Stimulated activated memory B cell treated with anti-CD40 and anti-IgM and Interleukin-4, amounts not matched to agents 10 μg/mL and 1 μg/mL and 100 μg/mL, for 72 hours (primary cell): ENCODE measurements around the gene UFD1.
"Not testable (repeated sequence)": the region's sequence is repeated elsewhere in the genome, so short reads cannot be mapped to it uniquely, and the experiment has no call there.

Experiments
- ATAC-seq: fragments of 150-1000 bp; cut with Tn5 transposase; 2 replicates; pipeline ENCODE4 v1.10.0; 2021
- H3K27ac Mint-ChIP-seq: one replicate; pipeline ENCODE4 v1.8.0; 2022; ENCODE audit warnings: mild to moderate bottlenecking, mixed read lengths
- H3K27me3 Mint-ChIP-seq: one replicate; pipeline ENCODE4 v1.8.0; 2022; ENCODE audit warnings: mixed read lengths
- H3K36me3 Mint-ChIP-seq: one replicate; pipeline ENCODE4 v1.8.0; 2022; ENCODE audit warnings: mixed read lengths
- H3K4me1 Mint-ChIP-seq: one replicate; pipeline ENCODE4 v1.8.0; 2022; ENCODE audit warnings: mixed read lengths
- H3K4me3 Mint-ChIP-seq: one replicate; pipeline ENCODE4 v1.8.0; 2022; ENCODE audit warnings: mild to moderate bottlenecking, moderate library complexity, mixed read lengths
- H3K9me3 Mint-ChIP-seq: one replicate; pipeline ENCODE4 v1.8.0; 2022; ENCODE audit warnings: mixed read lengths

Gene UFD1

DNA sequence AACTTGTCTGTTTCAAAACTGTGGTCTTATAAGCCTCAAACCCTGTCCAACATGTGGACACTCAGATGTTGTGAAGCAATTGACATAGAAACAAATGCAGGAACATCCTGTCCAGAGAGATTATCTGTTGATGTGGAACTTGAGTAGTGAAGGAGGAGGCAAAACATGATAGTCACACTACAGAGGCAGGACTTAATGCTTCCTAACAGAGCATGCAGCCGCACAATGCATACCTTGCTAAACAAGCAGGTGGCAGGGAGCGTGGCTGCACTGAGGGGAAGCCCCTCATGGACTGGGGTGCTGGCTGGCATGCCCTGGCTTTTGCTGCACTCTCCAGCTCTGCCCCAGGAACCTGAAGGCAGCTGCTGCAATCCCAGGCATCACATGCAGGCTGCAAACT lies 36.8 kb downstream of the UFD1 start:
- Mint-ChIP-seq H3K36me3 (peaks cover 36% of the 10 kb centered on the region), H3K9me3 (no peaks in the 10 kb centered on the region), H3K27me3 (no peaks in the 10 kb centered on the region), H3K4me3 (no peak overlapping the region), H3K4me1 (peaks cover 44% of the 10 kb centered on the region), H3K27ac (peak overlapping the region; percentile 22)
- ATAC-seq, result no peak

- peaks cover 38% of the 10 kb centered on the region for H3K4me1 Mint-ChIP-seq
- H3K9me3 Mint-ChIP-seq, result no peaks in the 10 kb centered on the region
- no peaks in the 10 kb centered on the region for H3K27me3 Mint-ChIP-seq
- ATAC-seq, result no peak
- H3K36me3 Mint-ChIP-seq, result peaks cover 30% of the 10 kb centered on the region
- H3K4me3 Mint-ChIP-seq, result no peak overlapping the region
- peak overlapping the region; percentile 49 for H3K27ac Mint-ChIP-seq
Measured at GRCh38 chr22:19440411-19441195, 38.4 kb downstream of the UFD1 start.

GRCh38 chr22:19438298-19438697 lies 40.7 kb downstream of the UFD1 start:
- peaks cover 39% of the 10 kb centered on the region for H3K4me1 Mint-ChIP-seq
- peaks cover 23% of the 10 kb centered on the region for H3K36me3 Mint-ChIP-seq
- ATAC-seq, result no peak
- no peaks in the 10 kb centered on the region for H3K9me3 Mint-ChIP-seq
- no peaks in the 10 kb centered on the region for H3K27me3 Mint-ChIP-seq
- no peak overlapping the region for H3K27ac Mint-ChIP-seq
- no peak overlapping the region for H3K4me3 Mint-ChIP-seq

DNA sequence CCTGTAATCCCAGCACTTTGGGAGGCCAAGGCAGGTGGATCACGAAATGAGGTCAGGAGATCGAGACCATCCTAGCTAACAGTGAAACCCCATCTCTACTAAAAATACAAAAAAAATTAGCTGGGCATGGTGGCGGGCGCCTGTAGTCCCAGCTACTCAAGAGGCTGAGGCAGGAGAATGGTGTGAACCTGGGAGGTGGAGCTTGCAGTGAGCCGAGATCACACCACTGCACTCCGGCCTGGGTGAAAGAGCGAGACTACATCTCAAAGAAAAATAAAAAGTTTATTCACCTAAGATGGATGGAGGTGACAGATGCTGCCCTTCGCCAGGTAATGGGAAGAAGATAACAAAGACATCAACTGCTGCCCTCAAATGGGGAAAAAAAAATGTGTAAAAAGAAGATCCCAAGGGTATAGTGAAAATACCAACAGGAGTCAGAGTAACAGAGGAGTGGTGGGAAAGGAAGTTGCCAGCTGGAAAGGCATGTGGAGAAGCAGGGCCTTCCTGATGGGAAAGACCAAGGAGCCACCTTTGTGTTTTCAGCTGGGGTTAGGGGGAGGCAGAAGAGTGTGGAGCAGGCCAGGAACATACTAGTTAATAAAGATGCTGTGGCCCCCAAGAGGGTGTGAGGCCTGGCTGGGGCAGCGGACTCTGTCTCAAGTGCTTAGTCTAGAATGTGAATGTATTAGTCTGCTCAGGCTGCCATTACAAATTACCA lies 42.4 kb downstream of the UFD1 start:
- not testable (repeated sequence) for H3K27me3 Mint-ChIP-seq, H3K4me3 Mint-ChIP-seq, ATAC-seq, H3K9me3 Mint-ChIP-seq
- peaks cover 15% of the 10 kb centered on the region for H3K36me3 Mint-ChIP-seq
- H3K4me1 Mint-ChIP-seq, result peaks cover 43% of the 10 kb centered on the region
- peak overlapping the region; percentile 1 for H3K27ac Mint-ChIP-seq

DNA sequence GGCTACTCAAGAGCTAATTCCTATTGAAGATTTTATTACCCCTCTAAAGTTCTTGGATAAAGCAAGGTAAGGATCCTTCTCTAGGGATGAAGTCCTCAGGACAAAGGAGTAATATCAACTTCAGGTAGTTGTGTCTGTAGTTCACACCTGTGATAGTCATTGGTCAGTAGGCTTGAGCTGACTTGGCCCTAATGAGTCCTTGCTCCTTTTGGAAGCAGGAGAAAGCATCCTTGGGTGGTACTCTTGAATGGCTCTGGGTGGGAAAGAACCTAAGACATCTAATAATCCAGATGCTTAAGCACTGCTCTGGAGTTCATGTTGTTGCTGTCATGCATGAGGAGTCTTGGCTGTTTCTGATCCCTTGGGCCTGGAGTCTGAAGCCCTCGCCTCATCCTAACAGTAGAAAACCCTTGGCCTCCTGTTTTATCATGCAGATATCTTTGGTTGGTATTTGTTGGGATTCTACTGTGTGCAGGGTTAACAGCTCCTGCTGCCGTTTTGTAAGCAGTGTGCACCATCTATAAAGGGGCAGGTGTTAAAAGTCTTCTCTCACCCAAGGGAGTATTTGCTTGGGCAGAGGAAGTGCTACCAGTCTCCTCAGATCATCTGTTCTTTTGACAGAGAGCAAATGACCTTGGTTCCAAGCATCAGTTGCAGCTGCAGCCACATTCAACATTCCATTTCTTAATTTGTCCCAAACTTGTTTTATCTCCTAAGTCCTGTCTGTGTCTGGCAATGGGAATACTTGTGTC lies 44.0 kb downstream of the UFD1 start:
- ATAC-seq, result no peak
- Mint-ChIP-seq H3K4me1 (peaks cover 47% of the 10 kb centered on the region), H3K4me3 (no peak overlapping the region), H3K36me3 (peaks cover 13% of the 10 kb centered on the region), H3K27me3 (no peaks in the 10 kb centered on the region), H3K9me3 (no peaks in the 10 kb centered on the region), H3K27ac (peak overlapping the region; percentile 97)

GRCh38 chr22:19434401-19434800 lies 44.6 kb downstream of the UFD1 start:
- Mint-ChIP-seq H3K27ac (peak overlapping the region; percentile 97), H3K4me3 (peak overlapping the region; percentile 60), H3K27me3 (no peaks in the 10 kb centered on the region), H3K9me3 (no peaks in the 10 kb centered on the region), H3K36me3 (peaks cover 13% of the 10 kb centered on the region), H3K4me1 (peaks cover 53% of the 10 kb centered on the region)
- no peak for ATAC-seq

GRCh38 chr22:19432133-19432851 lies 46.7 kb downstream of the UFD1 start, which contains the start of gene MRPL40:
Gene MRPL40, plus strand, starts transcription at chr22:19432545. Its CDS starts 10 bp downstream, at chr22:19432555.
- H3K9me3 Mint-ChIP-seq, result no peaks in the 10 kb centered on the region
- H3K27ac Mint-ChIP-seq, result peak within 1 kb of the TSS; percentile 97
- no peaks in the 10 kb centered on the region for H3K27me3 Mint-ChIP-seq
- peaks cover 7% of the 10 kb centered on the region for H3K36me3 Mint-ChIP-seq
- H3K4me1 Mint-ChIP-seq, result peaks cover 65% of the 10 kb centered on the region
- peak; percentile 97 for ATAC-seq
- H3K4me3 Mint-ChIP-seq, result peak within 1 kb of the TSS; percentile 96

GRCh38 chr22:19431649-19432132 lies 47.3 kb downstream of the UFD1 start, which contains the start of gene HIRA:
Gene HIRA, minus strand, starts transcription at chr22:19431733. Its CDS starts 257 bp downstream, at chr22:19431476.
- Mint-ChIP-seq H3K36me3 (peaks cover 7% of the 10 kb centered on the region), H3K4me3 (peak within 1 kb of the TSS; percentile 96), H3K9me3 (no peaks in the 10 kb centered on the region), H3K4me1 (peaks cover 68% of the 10 kb centered on the region), H3K27me3 (no peaks in the 10 kb centered on the region), H3K27ac (peak within 1 kb of the TSS; percentile 97)
- ATAC-seq, result peak; percentile 76

DNA sequence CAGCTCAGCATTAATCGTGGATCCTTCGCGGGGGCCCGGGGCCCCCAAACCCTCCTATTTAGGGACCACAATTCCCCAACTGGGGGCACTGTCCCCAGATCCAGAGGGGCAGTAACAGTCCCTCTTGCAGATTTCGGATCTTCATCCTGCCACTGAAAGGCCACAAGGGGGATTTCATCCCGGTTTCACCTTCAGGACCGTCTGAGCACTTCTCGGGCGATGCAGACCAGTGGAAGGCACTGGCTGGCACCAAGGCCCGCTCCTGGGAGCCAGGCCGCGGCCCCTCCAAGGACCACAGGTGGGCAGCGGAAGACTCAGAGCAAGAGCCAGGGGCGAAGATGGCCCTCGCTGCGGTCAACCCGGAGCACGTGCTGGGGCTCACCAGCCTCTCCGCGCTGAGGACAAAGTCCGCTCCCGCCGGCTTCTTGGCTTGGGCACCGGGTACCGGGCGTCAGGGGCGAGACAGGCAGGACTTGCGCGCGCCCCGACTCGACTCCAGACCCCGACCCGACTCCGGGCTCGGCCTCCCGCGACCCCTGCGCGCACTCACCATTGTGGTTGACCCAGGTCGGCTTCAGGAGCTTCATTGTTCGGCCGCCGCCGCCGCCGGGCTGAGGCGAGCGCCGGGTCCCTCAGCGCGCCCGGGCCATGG lies 48.0 kb downstream of the UFD1 start:
- Mint-ChIP-seq H3K27ac (peak overlapping the region; percentile 97), H3K4me3 (peak overlapping the region; percentile 96), H3K27me3 (no peaks in the 10 kb centered on the region), H3K4me1 (peaks cover 71% of the 10 kb centered on the region), H3K36me3 (peaks cover 14% of the 10 kb centered on the region), H3K9me3 (no peaks in the 10 kb centered on the region)
- ATAC-seq, result no peak

- Mint-ChIP-seq H3K4me1 (peaks cover 69% of the 10 kb centered on the region), H3K36me3 (peaks cover 10% of the 10 kb centered on the region), H3K9me3 (no peaks in the 10 kb centered on the region), H3K4me3 (peak overlapping the region; percentile 96), H3K27me3 (no peaks in the 10 kb centered on the region), H3K27ac (peak overlapping the region; percentile 97)
- no peak for ATAC-seq
Measured at GRCh38 chr22:19429950-19430889, 48.8 kb downstream of the UFD1 start.

DNA sequence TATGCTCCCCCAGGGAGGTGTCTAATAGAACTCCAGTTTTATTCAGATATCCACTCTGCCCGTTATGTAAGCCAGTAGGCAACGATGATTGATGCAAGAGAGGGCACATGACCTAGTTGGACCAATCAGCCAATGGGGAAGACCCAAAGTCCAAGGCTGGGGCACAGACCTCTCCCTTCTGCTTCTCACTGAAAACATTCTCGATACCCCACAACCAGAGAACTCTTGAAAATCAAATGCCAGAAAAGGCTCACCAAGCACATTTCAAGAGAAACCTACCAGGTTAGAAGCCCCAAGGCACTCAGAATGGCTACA lies 54.9 kb downstream of the UFD1 start:
- Mint-ChIP-seq H3K4me3 (no peak overlapping the region), H3K27me3 (no peaks in the 10 kb centered on the region), H3K9me3 (no peaks in the 10 kb centered on the region), H3K4me1 (peaks cover 68% of the 10 kb centered on the region), H3K36me3 (peaks cover 9% of the 10 kb centered on the region), H3K27ac (no peak overlapping the region)
- no peak for ATAC-seq

DNA sequence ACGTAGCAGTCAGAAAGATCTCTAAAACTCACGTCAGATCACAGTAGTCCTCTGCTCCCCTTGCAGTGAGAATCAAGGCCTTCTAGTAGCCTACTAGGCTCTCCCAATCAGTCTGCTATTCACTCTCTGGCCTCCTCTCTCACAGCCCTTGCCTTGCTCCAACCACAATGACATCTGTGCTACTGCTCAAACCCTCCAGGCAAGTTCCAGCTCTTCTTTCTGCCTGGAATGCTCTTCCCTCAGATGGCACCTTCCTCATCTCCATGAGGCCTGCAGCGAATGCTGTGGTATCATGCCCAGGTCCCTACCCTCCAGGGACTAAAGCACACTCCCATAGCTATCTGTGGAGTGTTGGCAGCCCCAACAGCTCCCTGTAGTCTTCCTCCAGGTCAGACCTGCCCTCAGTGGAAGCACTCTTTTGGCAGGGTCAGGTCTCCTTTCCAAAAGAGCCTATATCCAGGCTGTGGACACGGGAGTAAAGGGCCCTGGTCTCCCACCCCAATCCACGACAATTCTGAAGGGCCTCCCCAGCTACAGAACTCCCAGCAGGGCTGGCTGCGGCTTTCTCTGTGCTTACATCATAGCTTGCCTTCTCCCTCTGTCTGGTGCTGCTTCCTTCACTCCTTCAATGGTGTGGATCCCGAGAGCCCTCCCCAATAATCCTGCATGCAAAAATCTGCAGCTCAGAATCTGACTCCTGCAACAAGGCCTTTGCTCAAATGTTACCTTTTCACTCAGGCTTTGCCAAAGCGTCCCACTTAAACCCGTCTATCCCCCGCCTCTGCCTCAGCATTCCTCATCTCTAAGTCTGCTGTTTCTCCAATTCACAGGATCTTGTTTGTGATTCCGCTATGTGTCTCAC lies 56.3 kb downstream of the UFD1 start:
- Mint-ChIP-seq H3K4me1 (peaks cover 63% of the 10 kb centered on the region), H3K9me3 (peaks cover 3% of the 10 kb centered on the region), H3K36me3 (peaks cover 14% of the 10 kb centered on the region), H3K27ac (peak overlapping the region; percentile 14), H3K4me3 (no peak overlapping the region), H3K27me3 (no peaks in the 10 kb centered on the region)
- ATAC-seq, result no peak

- Mint-ChIP-seq H3K36me3 (peaks cover 17% of the 10 kb centered on the region), H3K4me3 (no peak overlapping the region), H3K9me3 (peaks cover 3% of the 10 kb centered on the region), H3K4me1 (peaks cover 53% of the 10 kb centered on the region), H3K27me3 (no peaks in the 10 kb centered on the region), H3K27ac (peak overlapping the region; percentile 26)
- no peak for ATAC-seq
Measured at GRCh38 chr22:19420321-19420720, 58.7 kb downstream of the UFD1 start.
